ENCODE data around the gene SLC16A4. TPM values are rescaled to one million over a fixed set of nuclear protein-coding genes. Genes with fewer than 3 reads are reported as not detected.

SLC16A4 gene
- total RNA-seq, 1 experiment from 2014 or later: 0.22 TPM

- Histone ChIP-seq H3K9me3 (ENCODE audit: low read length) (no peaks in the 10 kb centered on the region), H3K9ac (ENCODE audit: low read length) (no peak overlapping the region), H3K4me2 (ENCODE audit: low read length) (no peak overlapping the region), H2AFZ (ENCODE audit: low read length) (no peak overlapping the region), H3K79me2 (ENCODE audit: low read length) (no peaks in the 10 kb centered on the region), H3K27ac (ENCODE audit: low read length) (no peak overlapping the region), H3K36me3 (ENCODE audit: low read depth, low read length) (no peaks in the 10 kb centered on the region), H4K20me1 (ENCODE audit: low read length) (no peaks in the 10 kb centered on the region), H3K4me3 (ENCODE audit: low read length) (no peak overlapping the region), H3F3A (ENCODE audit: low read length, unreplicated experiment) (no peaks in the 10 kb centered on the region), H3K27me3 (ENCODE audit: low read length) (peaks cover 32% of the 10 kb centered on the region), H3K9me2 (replicated peaks; ENCODE audit: low read length) (no peaks in the 10 kb centered on the region), H3K4me1 (ENCODE audit: insufficient read depth, low read length) (no peaks in the 10 kb centered on the region)
- ChIA-PET CTCF (no interaction called here), POLR2A (ENCODE audit: unreplicated experiment) (no interaction called here)
- TF ChIP-seq EZH2 (IDR thresholded peaks at IDR 0.05; ENCODE audit: low read length, unreplicated experiment) (no peak), EZH2phosphoT487 (IDR thresholded peaks at IDR 0.05; ENCODE audit: borderline replicate concordance, low read length) (no peak)
- TF ChIP-seq, protein P1, sequence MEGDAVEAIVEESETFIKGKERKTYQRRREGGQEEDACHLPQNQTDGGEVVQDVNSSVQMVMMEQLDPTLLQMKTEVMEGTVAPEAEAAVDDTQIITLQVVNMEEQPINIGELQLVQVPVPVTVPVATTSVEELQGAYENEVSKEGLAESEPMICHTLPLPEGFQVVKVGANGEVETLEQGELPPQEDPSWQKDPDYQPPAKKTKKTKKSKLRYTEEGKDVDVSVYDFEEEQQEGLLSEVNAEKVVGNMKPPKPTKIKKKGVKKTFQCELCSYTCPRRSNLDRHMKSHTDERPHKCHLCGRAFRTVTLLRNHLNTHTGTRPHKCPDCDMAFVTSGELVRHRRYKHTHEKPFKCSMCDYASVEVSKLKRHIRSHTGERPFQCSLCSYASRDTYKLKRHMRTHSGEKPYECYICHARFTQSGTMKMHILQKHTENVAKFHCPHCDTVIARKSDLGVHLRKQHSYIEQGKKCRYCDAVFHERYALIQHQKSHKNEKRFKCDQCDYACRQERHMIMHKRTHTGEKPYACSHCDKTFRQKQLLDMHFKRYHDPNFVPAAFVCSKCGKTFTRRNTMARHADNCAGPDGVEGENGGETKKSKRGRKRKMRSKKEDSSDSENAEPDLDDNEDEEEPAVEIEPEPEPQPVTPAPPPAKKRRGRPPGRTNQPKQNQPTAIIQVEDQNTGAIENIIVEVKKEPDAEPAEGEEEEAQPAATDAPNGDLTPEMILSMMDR (conservative IDR thresholded peaks at IDR 0.05; ENCODE audit: low read depth, low read length): no peak
- ATAC-seq: no peak
- intact Hi-C loops (cut with micrococcal nuclease): no loop called here
- BruUV-seq (replicated peaks): no TSS peak
- no peak for DNase-seq
Measured at GRCh38 chr1:110428946-110429345, 38.1 kb upstream of the SLC16A4 start.

GRCh38 chr1:110426854-110427253, 36.0 kb upstream of the SLC16A4 start:
- no peak overlapping the region for H3K27ac ChIP-seq (ENCODE audit: low read length)
- no peaks in the 10 kb centered on the region for H3K79me2 ChIP-seq (ENCODE audit: low read length)
- TF ChIP-seq, protein P1 (conservative IDR thresholded peaks at IDR 0.05; ENCODE audit: low read depth, low read length): no peak
- no peak for TF ChIP-seq EZH2 (IDR thresholded peaks at IDR 0.05; ENCODE audit: low read length, unreplicated experiment)
- TF ChIP-seq EZH2phosphoT487 (IDR thresholded peaks at IDR 0.05; ENCODE audit: borderline replicate concordance, low read length): no peak
- H4K20me1 ChIP-seq (ENCODE audit: low read length): no peaks in the 10 kb centered on the region
- ATAC-seq: no peak
- H3K27me3 ChIP-seq (ENCODE audit: low read length): peaks cover 33% of the 10 kb centered on the region
- H3K9ac ChIP-seq (ENCODE audit: low read length): no peak overlapping the region
- intact Hi-C loops (cut with micrococcal nuclease): no loop called here
- no TSS peak for BruUV-seq (replicated peaks)
- H3K4me1 ChIP-seq (ENCODE audit: insufficient read depth, low read length): no peaks in the 10 kb centered on the region
- no peaks in the 10 kb centered on the region for H3F3A ChIP-seq (ENCODE audit: low read length, unreplicated experiment)
- H3K36me3 ChIP-seq (ENCODE audit: low read depth, low read length): no peaks in the 10 kb centered on the region
- no peak for DNase-seq
- H3K9me2 ChIP-seq (replicated peaks; ENCODE audit: low read length): no peaks in the 10 kb centered on the region
- H3K4me3 ChIP-seq (ENCODE audit: low read length): no peak overlapping the region
- H3K9me3 ChIP-seq (ENCODE audit: low read length): no peaks in the 10 kb centered on the region
- ChIA-PET CTCF (no interaction called here), POLR2A (ENCODE audit: unreplicated experiment) (no interaction called here)
- H2AFZ ChIP-seq (ENCODE audit: low read length): no peak overlapping the region
- H3K4me2 ChIP-seq (ENCODE audit: low read length): no peak overlapping the region

DNA sequence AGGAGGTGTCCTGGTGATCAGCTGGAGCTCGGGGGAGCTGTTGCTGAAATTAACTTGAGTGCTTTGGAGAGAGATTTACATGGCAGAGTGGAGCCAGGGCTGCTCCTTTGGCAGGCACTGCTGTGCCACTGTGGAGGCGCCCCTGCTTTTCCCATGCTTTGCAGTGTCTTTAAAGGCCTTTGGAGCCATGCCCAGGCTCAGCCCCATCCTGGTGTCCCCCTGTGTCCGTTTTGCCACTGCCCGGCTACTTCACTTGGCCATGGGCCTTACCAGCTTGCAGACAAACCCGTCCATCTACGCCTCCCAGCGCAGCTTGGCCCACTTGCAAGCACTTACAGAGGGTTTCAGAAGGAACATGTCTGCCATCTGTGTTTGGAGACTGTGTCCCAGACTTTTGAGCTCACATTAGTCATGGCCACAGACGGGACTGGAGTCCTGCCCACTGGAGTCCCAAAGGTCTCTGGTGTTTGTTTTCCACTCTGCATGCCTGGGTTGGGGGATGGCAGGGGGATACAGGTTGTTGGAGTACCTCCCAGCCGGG, 34.9 kb upstream of the SLC16A4 start:
- no peaks in the 10 kb centered on the region for H4K20me1 ChIP-seq (ENCODE audit: low read length)
- H3K9me3 ChIP-seq (ENCODE audit: low read length): no peaks in the 10 kb centered on the region
- no TSS peak for BruUV-seq (replicated peaks)
- no peaks in the 10 kb centered on the region for H3F3A ChIP-seq (ENCODE audit: low read length, unreplicated experiment)
- H3K4me2 ChIP-seq (ENCODE audit: low read length): no peak overlapping the region
- TF ChIP-seq, protein P1 (conservative IDR thresholded peaks at IDR 0.05; ENCODE audit: low read depth, low read length): no peak
- no peak for TF ChIP-seq EZH2phosphoT487 (IDR thresholded peaks at IDR 0.05; ENCODE audit: borderline replicate concordance, low read length)
- no peak for TF ChIP-seq EZH2 (IDR thresholded peaks at IDR 0.05; ENCODE audit: low read length, unreplicated experiment)
- no peak for DNase-seq
- H3K79me2 ChIP-seq (ENCODE audit: low read length): no peaks in the 10 kb centered on the region
- no peak overlapping the region for H2AFZ ChIP-seq (ENCODE audit: low read length)
- no peak overlapping the region for H3K9ac ChIP-seq (ENCODE audit: low read length)
- CTCF ChIA-PET: no interaction called here
- H3K4me3 ChIP-seq (ENCODE audit: low read length): no peak overlapping the region
- intact Hi-C loops (cut with micrococcal nuclease): no loop called here
- no peak for ATAC-seq
- POLR2A ChIA-PET (ENCODE audit: unreplicated experiment): no interaction called here
- H3K4me1 ChIP-seq (ENCODE audit: insufficient read depth, low read length): no peaks in the 10 kb centered on the region
- peaks cover 21% of the 10 kb centered on the region for H3K27me3 ChIP-seq (ENCODE audit: low read length)
- H3K9me2 ChIP-seq (replicated peaks; ENCODE audit: low read length): no peaks in the 10 kb centered on the region
- H3K27ac ChIP-seq (ENCODE audit: low read length): no peak overlapping the region
- H3K36me3 ChIP-seq (ENCODE audit: low read depth, low read length): no peaks in the 10 kb centered on the region

All from PC-3 (cell line).